ENCODE data around the gene ZFAND3. TPM values are rescaled to one million over a fixed set of nuclear protein-coding genes. Genes with fewer than 3 reads are reported as not detected.

ZFAND3 gene
- total and polyA plus RNA-seq, 10 of the 15 experiments (the other 5 are each of a cell fraction or from before 2014, with no cell fraction given) = 0.90 to 34.4 (median 16.3) TPM

DNA sequence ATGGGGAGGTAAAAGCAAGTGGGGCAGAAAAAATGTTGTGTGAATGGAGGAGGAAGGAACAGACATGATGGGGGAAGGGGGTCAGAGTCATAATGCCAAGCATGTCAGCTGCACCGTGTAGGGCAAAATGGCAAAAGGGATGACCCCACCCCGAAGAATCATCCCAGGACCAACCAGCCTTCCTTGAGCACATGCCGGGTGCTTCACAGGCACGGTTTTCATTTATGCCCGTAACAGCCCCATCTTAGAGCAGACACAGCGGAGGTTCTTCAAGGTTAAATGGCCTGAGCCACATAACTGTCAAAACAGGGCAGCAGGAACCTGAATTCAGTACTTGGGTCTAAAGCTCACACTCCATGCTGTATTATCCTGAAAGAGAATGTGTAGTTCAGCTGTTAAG is 322.2 kb downstream of the ZFAND3 start (continued):
- no peak for TF ChIP-seq ESRRA (IDR thresholded peaks at IDR 0.05; ENCODE audit: low read length)
- no peak for TF ChIP-seq ZBED1 (IDR thresholded peaks at IDR 0.05; ENCODE audit: borderline replicate concordance)
- no peak for TF ChIP-seq NR2F1 (conservative IDR thresholded peaks at IDR 0.05)
- TF ChIP-seq CREM (IDR thresholded peaks at IDR 0.05; ENCODE audit: low read depth) = no peak
- no peak for TF ChIP-seq NR2C2 (IDR thresholded peaks at IDR 0.05; ENCODE audit: borderline replicate concordance, control insufficient read depth, insufficient read length, low read depth)
- no peak for TF ChIP-seq EP300 (IDR thresholded peaks at IDR 0.05; ENCODE audit: borderline replicate concordance in 1 of 2, control insufficient read depth in 1 of 2, low read depth in 2 of 2, low read length in 2 of 2)

DNA sequence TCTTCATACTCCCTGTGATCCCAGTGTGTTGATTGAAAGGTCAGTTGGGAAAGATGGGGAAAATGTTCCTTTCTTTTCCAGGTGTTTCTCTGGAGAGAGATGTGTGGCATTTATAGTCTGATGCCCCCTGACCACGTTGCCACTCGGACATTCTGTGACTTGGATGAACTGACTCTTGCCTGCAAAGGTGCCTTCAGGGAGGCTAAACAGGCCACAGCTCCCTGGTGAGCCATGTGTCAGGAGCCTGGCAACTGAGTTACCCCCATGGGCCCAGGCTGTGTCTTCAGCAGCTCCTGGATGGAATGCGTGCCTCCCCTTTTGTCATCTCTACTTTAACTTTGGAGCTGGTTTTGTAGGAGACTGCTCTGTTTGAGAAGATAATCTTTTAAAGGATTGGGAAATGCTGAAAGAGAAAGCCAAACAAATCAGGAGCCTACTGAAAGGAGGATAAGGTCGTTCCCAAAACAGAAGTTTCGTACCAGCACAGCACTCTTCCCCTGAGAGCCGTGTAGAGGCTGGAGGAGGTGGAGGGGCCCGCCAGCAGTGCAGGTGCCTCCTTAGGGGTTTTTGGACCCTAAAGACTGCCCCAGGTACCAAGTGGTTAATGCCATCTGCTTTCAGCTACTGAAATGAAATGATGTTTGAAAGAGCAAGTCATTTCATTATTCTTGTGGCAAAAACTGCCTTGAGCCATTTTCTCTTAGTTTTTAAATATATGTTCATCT is 322.8 kb downstream of the ZFAND3 start:
- intact Hi-C loops (cut with micrococcal nuclease; ENCODE audit: unreplicated experiment) (no loop called here), in situ Hi-C loops (cut with MboI) (no loop called here)
- H3K9ac ChIP-seq (ENCODE audit: control insufficient read depth, insufficient read depth, low read length) = no peak overlapping the region

More for the DNA sequence above, 322.8 kb downstream of the ZFAND3 start:
- ATAC-seq (no peak), FAIRE-seq (no peak), DNase-seq (ENCODE audit: low read depth, low spot score) (no peak)
- ChIA-PET CTCF (interaction anchor here (1.2 kb wide), 1 partner anchor 352 kb away, joined by 3 read pairs; no protein-coding TSS in a partner anchor), POLR2A (no interaction called here), SMC1A (ENCODE audit: uncharacterized antibody, unreplicated experiment) (interaction anchor here (1.8 kb wide), 1 partner anchor 352 kb away, joined by 4 read pairs; no protein-coding TSS in a partner anchor), RAD21 (ENCODE audit: unreplicated experiment) (no interaction called here)
- H3K36me3 ChIP-seq (ENCODE audit: control insufficient read depth in 2 of 2, insufficient read depth in 2 of 2, low read length in 1 of 2) = peaks cover 0 to 4% of the 10 kb centered on the region in 2 experiments; a peak in 2 of 4 replicates
- no peak overlapping the region for H2AFZ ChIP-seq (ENCODE audit: control insufficient read depth, low read depth, low read length)
- H3K4me3 ChIP-seq = no peak overlapping the region
- no peaks in the 10 kb centered on the region for H3K9me3 ChIP-seq (replicated peaks; ENCODE audit: control insufficient read depth, insufficient read depth, low read length)
- no peaks in the 10 kb centered on the region for H4K20me1 ChIP-seq (ENCODE audit: control insufficient read depth, insufficient read depth)
- no peak overlapping the region for H3K4me2 ChIP-seq (ENCODE audit: control insufficient read depth, insufficient read depth)
- WGBS (ENCODE audit: insufficient coverage, insufficient replicate concordance, low lambda C conversion rate, missing lambda C conversion rate) = 42% methylated on average over 7 of the region's 7 CpGs
- 0 out of 2 replicates have a peak, but pooled peaks cover 4% of the 10 kb centered on the region for H3K4me1 ChIP-seq (ENCODE audit: control insufficient read depth, insufficient read depth, low read length)
- TF ChIP-seq RUNX3 (IDR thresholded peaks at IDR 0.05; ENCODE audit: low read length) (peak; percentile 31), RCOR1 (conservative IDR thresholded peaks at IDR 0.05; ENCODE audit: low read depth, low read length) (no peak), JUNB (IDR thresholded peaks at IDR 0.05) (0 out of 2 replicates have a peak, but pooled peaks have one; percentile 18)
- no peaks in the 10 kb centered on the region for H3K27me3 ChIP-seq (replicated peaks in 1 of 2; ENCODE audit: control insufficient read depth in 2 of 2, insufficient read depth in 2 of 2, low read length in 1 of 2)
- no TSS peak for BruUV-seq (replicated peaks)
- H3K79me2 ChIP-seq (ENCODE audit: control insufficient read depth, insufficient read depth, low read length) = no peaks in the 10 kb centered on the region
- H3K27ac ChIP-seq (ENCODE audit: control insufficient read depth, insufficient read depth) = no peak overlapping the region
